SK-N-MC (cell line): ENCODE data around the gene CACNB2.

Source experiments
- DNase-seq: peaks from one replicate; pipeline ENCODE4 v3.0.0-alpha.2; 2011; ENCODE audit warnings: low read depth, low spot score
- H3K27ac ChIP-seq: fragments of 200-600 bp; sonication (generic); 2 replicates; pipeline ENCODE4 v1.5.1; 2016; ENCODE audit warnings: mixed run types
- H3K36me3 ChIP-seq: fragments of 200-600 bp; sonication (generic); 2 replicates; pipeline ENCODE4 v1.6.1; 2017; ENCODE audit warnings: antibody characterized with exemption, low read length, mixed read lengths; ENCODE audit not compliant: insufficient read depth
- H3K4me3 ChIP-seq: fragments of 200-600 bp; sonication (generic); 2 replicates; pipeline ENCODE4 v1.5.1; 2016
- H3K9ac ChIP-seq: fragments of 200-600 bp; sonication (generic); 2 replicates; pipeline ENCODE4 v1.8.0; 2017; ENCODE audit warnings: mixed run types, mixed read lengths; ENCODE audit not compliant: insufficient read length
- H3K9me3 ChIP-seq: fragments of 200-600 bp; sonication (generic); 2 replicates; pipeline ENCODE4 v1.6.1; 2017; ENCODE audit warnings: low read depth, mild to moderate bottlenecking, antibody characterized with exemption, low read length, moderate library complexity, mixed read lengths
- EZH2 ChIP-seq: fragments of 200-600 bp; sonication (generic); IDR thresholded peaks from one replicate; pipeline ENCODE4 v1.6.1; 2017; ENCODE audit warnings: antibody characterized with exemption
- FOXP2 ChIP-seq: optimal IDR thresholded peaks from 2 replicates; pipeline ENCODE3; 2011; ENCODE audit warnings: mild to moderate bottlenecking, moderate library complexity; ENCODE audit not compliant: insufficient read depth; ENCODE audit errors: extremely low read length, control extremely low read depth
- POLR2AphosphoS5 ChIP-seq: IDR thresholded peaks from 2 replicates; pipeline ENCODE4 v1.6.1; 2012; ENCODE audit warnings: mild to moderate bottlenecking, low read depth, low read length, borderline replicate concordance

CACNB2 gene

DNA sequence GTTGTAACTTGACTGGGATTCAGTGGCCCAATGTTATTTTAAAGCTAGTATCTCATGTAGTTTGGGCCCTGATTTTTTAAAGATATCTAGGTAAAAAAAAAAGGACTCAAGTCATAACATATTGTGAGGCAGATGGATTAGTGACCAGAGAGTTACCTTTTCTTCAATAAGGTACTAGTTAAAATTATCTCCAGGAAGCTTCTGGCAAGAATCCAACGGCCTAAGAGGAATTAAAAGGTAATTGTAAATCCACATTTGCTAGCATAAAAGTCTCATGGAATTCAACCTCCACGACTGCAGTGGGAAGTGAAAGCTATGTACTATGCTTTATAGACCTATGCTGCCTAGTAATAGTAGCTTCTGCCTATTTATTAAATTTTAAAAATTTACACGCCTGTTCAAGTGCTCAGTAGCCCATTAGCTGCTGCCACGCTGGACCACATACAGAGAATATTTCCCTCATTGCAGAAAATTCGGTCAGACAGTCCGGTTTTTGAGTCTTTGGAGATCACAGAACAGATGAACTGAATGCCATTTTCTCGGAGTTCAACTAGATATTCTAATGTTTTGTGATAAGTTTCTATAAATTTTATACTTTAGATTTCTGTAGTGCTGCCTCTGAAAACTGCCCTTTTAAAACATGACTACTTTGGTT is 392.8 kb downstream of the CACNB2 start:
- no peak for DNase-seq
- Histone ChIP-seq H3K4me3 (no peak overlapping the region), H3K27ac (no peak overlapping the region), H3K9me3 (no peaks in the 10 kb centered on the region), H3K9ac (no peak overlapping the region), H3K36me3 (peaks cover 27% of the 10 kb centered on the region; the same call in 1 of the 2 replicates)
- no peak for TF ChIP-seq EZH2
- no peak for TF ChIP-seq POLR2AphosphoS5
- no peak for TF ChIP-seq FOXP2

GRCh38 chr10:18533896-18534295 is 393.7 kb downstream of the CACNB2 start:
- Histone ChIP-seq H3K27ac (no peak overlapping the region), H3K4me3 (no peak overlapping the region), H3K9ac (no peak overlapping the region), H3K9me3 (no peaks in the 10 kb centered on the region), H3K36me3 (peaks cover 25% of the 10 kb centered on the region; the same call in 1 of the 2 replicates)
- DNase-seq, result no peak
- TF ChIP-seq EZH2 (no peak), FOXP2 (no peak), POLR2AphosphoS5 (no peak)

DNA sequence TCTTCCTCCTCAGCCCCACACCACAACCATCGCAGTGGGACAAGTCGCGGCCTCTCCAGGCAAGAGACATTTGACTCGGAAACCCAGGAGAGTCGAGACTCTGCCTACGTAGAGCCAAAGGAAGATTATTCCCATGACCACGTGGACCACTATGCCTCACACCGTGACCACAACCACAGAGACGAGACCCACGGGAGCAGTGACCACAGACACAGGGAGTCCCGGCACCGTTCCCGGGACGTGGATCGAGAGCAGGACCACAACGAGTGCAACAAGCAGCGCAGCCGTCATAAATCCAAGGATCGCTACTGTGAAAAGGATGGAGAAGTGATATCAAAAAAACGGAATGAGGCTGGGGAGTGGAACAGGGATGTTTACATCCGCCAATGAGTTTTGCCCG is 399.1 kb downstream of the CACNB2 start:
- TF ChIP-seq EZH2 (no peak), FOXP2 (no peak), POLR2AphosphoS5 (no peak)
- Histone ChIP-seq H3K27ac (no peak overlapping the region), H3K9ac (no peak overlapping the region), H3K4me3 (no peak overlapping the region), H3K36me3 (peaks cover 33% of the 10 kb centered on the region; the same call in 1 of the 2 replicates), H3K9me3 (no peaks in the 10 kb centered on the region)
- DNase-seq, result no peak

DNA sequence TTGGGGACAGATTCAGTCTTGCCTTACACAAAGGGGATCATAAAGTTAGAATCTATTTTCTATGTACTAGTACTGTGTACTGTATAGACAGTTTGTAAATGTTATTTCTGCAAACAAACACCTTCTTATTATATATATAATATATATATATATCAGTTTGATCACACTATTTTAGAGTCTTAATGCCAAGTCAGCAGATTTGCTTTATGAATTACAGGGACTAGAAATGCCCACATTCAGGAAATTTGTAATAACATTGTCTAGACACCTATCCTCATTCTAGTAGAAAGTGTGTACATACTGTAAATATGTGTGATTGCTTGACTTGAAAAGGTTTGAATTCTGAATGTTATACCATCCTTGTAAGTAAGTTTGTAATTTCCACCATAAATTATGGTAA is 400.0 kb downstream of the CACNB2 start:
- no peaks in the 10 kb centered on the region for H3K9me3 ChIP-seq
- DNase-seq, result no peak
- H3K36me3 ChIP-seq, result peaks cover 25% of the 10 kb centered on the region; the same call in 1 of the 2 replicates
- H3K9ac ChIP-seq, result no peak overlapping the region
- H3K4me3 ChIP-seq, result no peak overlapping the region
- no peak overlapping the region for H3K27ac ChIP-seq
- TF ChIP-seq EZH2 (no peak), FOXP2 (no peak), POLR2AphosphoS5 (no peak)

GRCh38 chr10:18542832-18543231 is 402.6 kb downstream of the CACNB2 start:
- Histone ChIP-seq H3K27ac (no peak overlapping the region), H3K9ac (no peak overlapping the region), H3K4me3 (no peak overlapping the region), H3K9me3 (no peaks in the 10 kb centered on the region), H3K36me3 (peaks cover 21% of the 10 kb centered on the region; the same call in 1 of the 2 replicates)
- no peak for DNase-seq
- TF ChIP-seq POLR2AphosphoS5, result no peak
- no peak for TF ChIP-seq FOXP2
- no peak for TF ChIP-seq EZH2

- no peak for DNase-seq
- no peak for TF ChIP-seq EZH2
- TF ChIP-seq POLR2AphosphoS5, result no peak
- no peak for TF ChIP-seq FOXP2
- Histone ChIP-seq H3K9ac (no peak overlapping the region), H3K27ac (no peak overlapping the region), H3K4me3 (no peak overlapping the region), H3K9me3 (no peaks in the 10 kb centered on the region), H3K36me3 (peaks cover 6% of the 10 kb centered on the region; the same call in 1 of the 2 replicates)
Observed at GRCh38 chr10:18545621-18546305, 405.5 kb downstream of the CACNB2 start.

DNA sequence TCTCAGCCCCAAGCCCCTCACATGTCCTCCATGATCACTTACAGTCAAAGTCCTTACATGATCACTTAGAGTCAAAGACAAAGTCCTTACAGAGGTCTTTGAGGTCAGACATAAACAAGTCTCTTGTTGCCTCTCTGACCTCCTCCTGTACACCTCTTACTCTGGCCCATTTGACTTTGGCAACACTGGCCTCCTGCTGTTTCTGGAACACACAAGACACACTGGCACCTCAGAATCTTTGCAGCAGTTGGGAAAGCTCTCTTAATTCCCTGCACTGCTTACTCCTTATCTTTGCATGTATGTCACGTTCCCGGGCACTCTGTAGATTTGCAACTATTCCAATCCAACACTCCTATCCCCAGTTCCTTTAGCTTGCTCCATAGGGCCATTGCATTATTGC is 408.9 kb downstream of the CACNB2 start:
- TF ChIP-seq FOXP2 (no peak), EZH2 (no peak), POLR2AphosphoS5 (no peak)
- no peaks in the 10 kb centered on the region; the same call in 1 of the 2 replicates for H3K36me3 ChIP-seq

DNA sequence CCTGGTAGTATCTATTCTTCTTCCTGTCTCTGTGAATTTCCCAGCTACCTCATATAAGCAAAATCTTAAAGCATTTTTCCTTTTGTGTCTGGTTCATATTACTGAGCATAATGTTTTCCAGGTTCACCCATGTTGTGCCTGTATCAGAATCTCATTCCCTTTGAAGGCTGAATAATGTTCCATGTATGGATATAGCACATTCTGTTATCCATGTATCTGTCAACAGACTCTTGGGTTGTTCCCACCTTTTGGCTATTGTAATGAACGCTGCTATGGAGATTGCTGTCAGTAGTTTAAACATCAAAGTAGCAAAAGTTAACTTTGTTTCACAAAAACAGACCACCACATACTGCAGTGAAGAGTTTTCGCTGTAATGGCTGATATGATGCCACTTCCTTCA is 411.2 kb downstream of the CACNB2 start:
- Histone ChIP-seq H3K36me3 (no peaks in the 10 kb centered on the region; the same call in 1 of the 2 replicates), H3K27ac (no peak overlapping the region), H3K9ac (no peak overlapping the region), H3K9me3 (no peaks in the 10 kb centered on the region), H3K4me3 (no peak overlapping the region)
- no peak for DNase-seq
- no peak for TF ChIP-seq FOXP2
- no peak for TF ChIP-seq EZH2

More for the DNA sequence above, 408.9 kb downstream of the CACNB2 start:
- Histone ChIP-seq H3K9me3 (no peaks in the 10 kb centered on the region), H3K27ac (no peak overlapping the region), H3K4me3 (no peak overlapping the region), H3K9ac (no peak overlapping the region)
- DNase-seq, result no peak
